Measurements from ENCODE around the gene ADRM1.

Gene ADRM1

DNA sequence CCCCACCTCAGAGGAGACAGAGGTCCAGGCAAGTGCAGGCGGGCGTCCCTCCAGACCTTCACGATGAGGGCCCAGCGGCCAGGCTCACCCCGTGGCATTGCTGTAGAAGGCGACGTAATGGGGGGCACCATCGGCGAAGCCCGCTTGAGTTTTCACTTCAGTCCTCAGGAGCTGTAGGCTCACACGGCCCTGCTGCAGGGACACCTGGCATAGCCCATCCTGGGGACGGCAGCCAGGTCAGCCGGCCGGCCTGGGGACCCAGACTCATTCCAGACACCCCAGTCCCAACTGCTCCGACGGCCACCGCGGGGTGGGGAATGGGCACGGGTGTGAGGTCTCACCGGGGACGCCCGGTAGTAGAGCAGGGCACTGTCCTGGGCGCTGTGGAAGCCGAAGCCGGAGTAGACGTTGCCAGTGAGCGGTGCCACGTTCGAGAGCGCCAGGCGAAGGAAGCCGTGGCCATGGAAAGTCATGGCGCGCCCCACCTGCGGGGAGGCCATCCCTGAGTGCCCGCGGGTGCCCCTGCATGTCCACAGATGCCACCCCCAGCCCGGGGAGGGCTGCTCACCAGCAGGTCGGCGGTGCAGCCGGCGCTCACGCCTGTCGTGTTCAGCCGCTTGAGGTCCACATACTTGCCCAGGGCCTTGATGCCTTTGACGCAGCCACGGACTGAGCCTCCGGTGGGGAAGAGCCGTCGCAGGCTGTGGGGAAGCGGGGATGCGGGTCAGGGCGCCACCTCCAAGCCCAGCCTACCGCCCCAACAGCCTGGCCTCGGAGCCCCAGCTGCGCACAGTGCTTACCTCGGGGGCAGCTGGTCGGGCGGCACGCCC lies 9.2 kb downstream of the ADRM1 start:
- DNase-seq (ENCODE audit: low read depth), result no peak

DNA sequence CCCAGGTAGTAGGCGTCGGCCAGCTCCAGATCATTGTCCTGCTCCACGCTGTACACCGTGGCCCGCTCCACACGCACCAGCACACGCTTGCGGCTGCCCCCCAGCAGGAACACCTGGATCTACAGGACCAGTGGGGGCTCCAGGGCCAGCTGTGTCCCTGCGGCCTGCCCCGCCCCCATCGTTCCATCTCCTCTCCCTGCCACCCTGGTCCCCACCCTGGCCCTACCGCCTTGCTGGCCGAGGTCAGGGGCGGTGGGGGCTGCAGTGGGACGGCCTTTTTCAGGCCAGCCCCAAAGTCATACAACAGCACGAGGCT lies 9.8 kb downstream of the ADRM1 start:
- DNase-seq (ENCODE audit: low read depth), result no peak

DNA sequence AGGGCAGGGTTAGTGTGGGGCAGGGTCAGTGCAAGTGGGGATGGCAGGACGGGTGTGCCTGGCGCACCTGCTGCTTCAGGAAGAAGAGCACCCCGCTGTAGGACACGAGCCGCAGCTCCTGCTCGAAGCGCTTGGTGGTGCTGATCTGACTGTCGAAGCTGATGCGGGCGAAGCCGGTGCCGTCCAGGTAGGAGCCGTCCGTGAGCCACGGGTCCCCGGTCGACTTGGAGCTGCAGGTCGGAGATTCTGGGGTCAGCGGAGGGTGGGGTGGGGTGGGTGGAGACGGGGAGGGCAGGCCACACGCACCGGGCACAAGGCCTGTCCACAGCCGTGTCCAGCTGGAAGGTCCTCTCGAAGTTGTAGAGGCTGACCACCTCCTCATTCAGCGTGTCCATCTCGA lies 10.2 kb downstream of the ADRM1 start:
- no peak for DNase-seq (ENCODE audit: low read depth)

DNA sequence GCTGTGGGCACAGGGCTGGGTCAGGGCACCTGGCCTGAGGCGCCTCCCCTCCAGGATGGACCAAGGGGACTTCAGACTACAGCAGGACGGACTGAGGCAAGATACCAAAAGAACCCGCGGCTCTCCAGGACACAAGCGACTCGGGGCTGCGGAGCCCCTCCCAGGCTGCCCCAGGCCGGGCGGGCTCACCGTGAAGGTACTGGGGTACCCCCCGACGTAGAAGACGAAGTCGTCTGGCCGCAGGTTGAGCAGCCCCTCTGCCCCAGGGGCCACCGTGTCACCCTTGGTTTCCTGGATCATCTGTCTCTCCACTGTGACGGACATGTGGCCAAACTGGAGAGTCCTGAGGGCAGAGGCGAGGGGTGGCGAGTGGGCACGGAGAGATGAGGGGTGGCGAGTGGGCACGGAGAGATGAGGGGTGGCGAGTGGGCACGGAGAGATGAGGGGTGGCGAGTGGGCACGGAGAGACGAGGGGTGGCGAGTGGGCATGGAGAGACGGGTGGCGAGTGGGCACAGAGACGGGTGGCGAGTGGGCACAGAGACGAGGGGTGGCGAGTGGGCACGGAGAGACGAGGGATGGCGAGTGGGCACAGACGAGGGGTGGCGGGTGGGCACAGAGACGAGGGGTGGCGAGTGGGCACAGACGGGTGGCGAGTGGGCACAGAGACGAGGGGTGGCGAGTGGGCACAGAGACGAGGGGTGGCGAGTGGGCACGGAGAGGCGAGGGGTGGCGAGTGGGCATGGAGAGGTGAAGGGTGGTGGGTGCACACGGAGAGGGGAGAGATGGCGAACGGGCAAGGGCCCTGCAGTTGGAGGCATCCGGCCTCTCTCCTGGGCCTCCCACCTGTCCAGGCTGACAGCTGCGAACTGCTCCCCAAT lies 10.9 kb downstream of the ADRM1 start:
- no peak for DNase-seq (ENCODE audit: low read depth)

DNA sequence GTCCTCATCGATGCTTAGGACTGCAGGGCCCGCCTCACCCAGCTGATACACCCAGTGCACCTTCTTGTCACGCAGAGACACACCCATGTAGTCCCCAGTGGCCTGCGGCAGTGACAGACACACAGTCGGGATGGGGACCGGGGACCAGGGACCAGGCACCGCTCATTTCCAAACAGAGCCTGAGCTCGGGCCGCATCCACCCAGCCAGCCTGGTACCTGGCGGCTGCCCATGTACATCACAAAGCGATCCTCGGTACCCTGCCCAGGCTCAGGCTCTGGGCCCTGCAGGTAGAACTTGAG lies 11.5 kb downstream of the ADRM1 start:
- no peak for DNase-seq (ENCODE audit: low read depth)

DNA sequence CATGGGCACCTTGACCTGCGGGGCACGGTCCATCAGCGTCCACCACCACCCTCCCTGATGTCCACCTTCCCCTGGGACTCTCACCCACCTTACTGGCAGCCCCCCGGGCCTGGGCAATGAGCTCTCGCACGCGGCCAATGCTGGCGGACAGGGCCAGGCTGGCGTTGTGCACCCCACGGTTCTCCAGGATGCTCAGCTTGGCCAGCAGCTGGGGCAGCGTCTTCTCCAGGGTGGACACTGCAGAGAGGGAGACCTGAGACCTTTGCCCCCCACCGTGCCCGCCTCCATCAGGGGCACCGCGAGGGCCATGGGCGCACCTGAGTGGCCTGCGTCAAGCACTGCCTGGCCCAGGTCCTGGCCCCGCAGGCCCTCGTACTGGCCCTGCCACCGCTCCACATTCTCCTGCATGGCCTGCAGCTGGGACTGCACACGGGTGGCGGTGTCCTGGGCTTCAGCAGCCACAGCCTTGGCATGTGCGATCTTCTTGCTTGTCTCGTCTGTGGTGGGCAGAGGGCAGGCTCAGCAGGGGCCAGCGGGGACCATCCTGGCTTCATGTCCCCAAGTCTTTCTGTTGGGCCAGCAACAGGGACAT lies 12.0 kb downstream of the ADRM1 start:
- DNase-seq (ENCODE audit: low read depth), result no peak

DNA sequence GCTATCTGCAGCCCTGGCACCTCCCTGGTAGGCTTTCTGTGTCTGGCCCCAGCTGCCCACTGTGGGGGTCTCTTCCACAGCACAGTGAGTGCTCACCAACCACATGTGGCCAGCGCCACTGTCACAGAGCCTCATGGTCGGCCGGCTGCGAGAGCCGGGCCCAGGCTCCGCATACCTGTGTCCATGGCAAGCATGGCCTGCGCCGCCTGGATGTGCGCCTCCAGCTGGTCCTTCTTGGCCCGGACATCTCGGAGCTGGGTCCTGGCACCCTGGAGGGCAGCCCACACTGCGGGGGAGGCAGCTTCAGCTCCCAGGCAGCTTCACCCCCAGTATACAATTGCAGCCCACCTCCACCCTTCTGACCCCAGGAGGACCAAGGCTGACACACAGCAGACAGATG lies 13.0 kb downstream of the ADRM1 start:
- no peak for DNase-seq (ENCODE audit: low read depth)

DNA sequence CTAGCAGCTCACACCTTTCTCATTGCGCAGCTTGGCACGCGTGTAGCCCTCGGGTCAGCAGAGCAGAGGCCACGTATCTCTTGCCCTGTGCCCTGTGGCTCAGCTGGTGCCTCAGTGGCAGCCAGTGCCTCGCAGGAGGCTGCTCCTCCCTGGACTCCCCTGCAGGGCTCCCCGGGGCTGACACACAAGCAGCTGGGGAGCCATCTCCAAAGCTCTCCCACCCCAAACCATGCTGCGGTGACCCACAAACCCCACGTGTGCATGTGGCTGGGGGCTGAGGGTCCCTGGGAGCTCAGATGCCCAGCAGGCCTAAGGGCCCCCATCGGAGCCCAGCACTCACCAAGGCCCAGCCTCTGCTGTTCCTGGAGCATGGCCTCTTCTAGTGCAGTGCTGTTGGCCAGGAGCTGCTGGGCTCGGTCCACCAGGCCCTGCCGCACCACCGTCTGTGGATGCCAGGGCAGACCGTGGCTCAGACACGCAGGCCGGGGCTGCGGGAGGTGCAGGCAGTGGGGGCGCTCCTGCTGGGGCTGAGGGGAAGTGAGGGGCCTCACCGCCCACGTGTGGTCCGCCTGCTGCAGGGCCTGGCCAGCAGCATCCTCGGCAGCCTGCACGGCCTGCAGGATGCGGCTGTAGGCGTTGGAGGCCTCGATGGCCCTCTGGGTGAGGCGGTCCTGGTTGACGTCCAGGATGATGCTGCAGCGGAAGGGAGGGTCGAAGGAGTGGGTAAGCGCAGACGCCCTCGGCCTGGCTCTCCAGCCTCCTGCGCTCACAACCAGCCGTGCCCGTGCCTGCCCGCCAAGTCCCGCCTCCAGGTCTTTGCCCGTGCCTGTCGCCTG lies 13.8 kb downstream of the ADRM1 start:
- DNase-seq (ENCODE audit: low read depth), result no peak

DNA sequence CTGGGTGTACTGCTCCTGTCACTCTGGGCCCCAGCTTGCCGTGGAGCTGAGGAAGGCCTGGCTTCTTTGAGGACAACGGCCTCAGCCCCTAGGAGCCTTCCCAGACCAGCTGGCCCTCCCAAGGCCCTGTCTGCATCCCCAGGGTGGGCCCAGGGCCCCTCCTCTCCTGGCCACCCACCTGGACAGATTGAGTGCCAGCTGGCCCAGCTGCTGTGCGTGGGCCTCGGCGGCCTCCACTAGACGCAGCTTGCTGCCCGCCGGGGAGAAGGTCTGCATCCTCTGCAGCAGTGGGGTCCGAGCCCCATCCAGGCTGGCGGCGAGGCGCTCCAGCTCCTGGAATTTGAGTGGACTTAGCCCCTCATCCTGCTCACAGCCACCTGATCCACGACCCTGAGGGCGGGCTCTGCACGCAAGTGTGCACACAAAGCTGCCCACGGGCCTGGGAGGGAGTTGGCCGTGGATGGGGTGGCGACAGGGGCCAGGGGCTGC lies 14.4 kb downstream of the ADRM1 start:
- no peak for DNase-seq (ENCODE audit: low read depth)

DNA sequence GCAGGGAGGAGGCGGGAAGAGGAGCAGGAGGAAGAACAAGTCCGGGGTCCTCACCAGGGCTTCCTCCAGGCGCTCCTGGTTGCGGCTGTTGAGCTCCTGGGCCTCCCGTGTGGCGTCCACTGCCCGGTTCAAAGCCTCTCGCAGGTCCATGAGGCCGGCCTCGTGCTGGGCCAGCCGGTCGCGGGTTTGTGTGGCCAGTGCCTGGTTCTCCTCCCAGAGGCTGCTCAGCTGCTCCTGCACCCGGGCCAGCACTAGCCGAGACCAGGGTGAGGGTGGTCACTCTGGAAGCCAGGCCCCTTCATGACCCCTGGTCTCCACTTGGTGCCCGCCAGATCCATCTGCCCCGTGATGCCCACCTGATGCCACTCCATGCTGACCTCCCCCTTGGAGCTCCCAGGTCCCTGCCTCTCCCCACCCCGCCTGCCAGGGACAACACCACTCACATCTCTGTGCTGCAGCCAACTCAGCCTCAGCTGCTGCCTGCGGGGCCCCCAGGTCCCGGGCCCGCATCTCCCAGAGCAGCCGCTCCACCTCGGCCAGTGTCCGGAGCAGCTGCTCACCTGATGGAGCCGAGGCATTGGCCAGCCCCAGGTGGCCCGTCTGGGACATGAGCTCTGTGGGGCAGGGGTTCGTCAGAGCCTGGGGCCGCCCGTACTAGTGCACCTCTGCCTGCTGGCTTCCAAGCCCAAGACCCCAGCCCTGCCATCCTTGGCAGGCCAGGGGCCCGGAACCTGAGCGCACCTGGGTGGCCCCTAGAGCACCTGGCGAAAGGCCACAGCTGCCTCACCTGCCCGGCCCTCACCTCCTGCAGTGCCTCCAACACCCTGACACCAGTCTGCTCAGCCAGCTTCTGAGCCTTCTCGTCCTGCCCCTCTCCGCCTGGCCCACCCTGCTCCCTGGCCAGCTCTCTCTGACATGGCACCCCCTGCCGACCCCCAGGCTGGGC lies 15.9 kb downstream of the ADRM1 start:
- DNase-seq (ENCODE audit: low read depth), result no peak

DNA sequence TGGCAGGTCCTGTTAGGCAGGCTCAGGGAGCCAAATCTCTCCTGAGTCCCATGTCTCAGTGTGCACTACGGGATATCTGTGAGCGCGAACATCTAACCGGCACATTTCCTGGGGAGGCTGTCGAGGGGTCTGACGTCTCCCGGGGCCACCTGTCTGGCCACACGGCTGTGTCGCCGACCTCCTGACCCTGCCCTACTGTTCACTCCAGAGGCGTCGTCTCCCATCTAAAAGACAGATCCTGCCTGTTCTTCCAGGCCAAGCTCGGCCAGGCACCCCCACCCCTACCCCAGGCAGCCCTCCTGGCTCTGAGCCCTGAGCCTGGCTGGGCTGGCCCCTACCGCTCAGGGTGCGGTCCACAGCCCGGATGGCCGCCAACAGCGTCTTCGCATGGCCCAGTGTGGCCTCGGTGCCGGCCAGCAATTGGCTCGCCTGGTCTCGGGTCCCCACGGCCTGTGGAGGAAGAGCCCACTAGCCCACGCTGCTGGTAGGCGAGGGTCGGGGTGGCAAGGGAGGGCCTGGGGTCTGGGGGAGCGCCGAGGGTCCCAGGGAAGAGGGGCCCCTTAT lies 16.6 kb downstream of the ADRM1 start:
- DNase-seq (ENCODE audit: low read depth), result no peak

DNA sequence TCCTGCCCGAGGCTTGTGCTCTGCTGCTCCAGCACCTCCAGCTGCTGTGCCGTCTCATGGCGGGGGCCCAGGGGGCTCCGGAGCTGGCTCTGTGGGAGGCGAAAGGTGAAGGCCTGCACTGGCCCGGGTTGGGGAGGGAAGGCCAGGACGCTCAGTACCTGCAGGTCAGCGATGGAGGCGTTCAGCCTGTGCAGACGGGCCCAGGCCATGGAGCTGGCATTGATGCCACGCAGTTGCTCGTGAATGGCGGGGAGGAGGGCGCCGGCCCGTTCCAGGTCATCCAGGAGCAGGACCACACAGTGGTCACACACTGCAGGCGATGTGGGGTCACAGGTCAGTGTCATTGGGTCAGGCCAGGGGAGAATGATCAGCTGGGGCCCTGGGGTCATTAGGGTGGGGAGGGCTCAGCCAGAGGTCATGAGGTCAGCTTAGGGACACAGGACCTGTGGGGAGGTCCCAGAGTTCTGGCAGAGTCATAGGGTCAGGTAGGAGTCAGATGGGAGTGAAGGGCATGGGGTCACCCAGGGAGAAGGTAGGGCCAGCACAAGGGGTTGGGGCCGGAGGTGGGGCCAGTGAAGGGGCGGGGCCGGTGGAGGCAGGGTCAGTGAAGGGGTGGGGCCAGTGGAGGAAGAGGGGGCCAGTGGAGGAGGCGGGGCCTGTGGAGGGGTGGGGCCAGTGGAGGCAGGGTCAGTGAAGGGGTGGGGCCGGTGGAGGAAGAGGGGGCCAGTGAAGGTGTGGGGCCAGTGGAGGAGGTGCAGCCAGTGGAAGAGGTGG lies 18.0 kb downstream of the ADRM1 start:
- no peak for DNase-seq (ENCODE audit: low read depth)

DNA sequence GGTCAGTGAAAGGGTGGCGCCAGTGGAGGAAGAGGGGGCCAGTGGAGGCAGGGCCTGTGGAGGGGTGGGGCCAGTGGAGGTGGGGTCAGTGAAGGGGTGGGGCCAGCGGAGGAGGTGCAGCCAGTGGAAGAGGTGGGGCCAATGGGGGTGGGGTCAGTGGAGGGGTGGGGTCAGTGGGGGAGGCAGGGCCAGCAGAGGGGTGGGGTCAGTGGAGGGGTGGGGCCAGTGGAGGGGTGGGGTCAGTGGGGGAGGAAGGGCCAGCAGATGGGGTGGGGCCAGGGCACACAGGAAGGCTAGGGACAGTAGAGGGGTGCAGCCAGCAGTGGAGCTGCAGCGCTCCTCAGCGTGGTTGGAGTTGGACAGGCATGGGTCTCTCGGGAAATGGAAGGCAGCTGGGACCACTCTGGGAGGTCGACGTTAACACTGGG lies 18.7 kb downstream of the ADRM1 start:
- no peak for DNase-seq (ENCODE audit: low read depth)

DNA sequence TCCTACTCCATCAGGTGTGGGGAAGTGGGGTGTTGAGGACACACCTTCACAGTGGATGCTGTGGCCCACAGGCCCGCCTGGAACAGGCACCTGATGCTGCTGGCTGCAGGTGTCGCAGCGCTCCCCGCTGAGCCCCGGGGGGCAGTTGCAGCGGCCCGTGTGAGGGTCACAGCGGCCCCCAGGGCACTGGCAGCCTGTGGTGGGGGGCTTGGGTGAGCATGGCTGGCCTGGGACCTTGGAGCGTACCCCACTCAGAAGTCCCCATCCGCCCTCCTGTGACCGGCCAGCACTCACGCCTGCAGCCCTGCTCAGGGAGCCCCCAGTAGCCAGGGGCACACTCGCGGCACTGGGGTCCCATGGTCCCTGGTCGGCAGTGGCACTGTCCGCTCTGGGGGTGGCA lies 19.2 kb downstream of the ADRM1 start:
- no peak for DNase-seq (ENCODE audit: low read depth)

DNA sequence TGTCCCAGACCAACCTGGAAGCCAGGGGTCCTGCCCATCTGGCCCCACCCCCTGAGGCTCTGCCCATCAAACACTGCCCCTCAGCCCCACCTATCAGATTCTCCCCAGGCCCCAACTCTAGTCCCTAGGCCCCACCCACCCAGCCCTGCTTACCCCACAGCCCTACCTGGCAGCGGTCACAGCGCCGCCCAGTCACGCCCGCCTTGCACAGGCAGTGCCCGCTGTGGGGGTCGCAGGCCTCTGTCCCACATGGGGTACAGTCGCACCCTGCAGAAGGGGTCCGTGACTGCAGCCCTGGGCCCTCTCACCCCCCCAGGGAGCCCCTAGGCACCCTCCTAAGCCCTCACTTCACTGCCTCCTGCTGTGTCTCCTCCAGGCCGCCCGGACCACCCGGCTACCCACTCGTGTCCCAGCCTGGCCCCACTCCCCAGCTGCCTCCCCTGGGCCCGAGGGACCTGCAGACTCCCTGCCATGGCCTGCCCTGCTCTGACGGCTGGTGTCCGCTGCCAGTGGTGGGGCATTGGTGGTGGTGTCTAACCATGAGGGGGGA lies 19.8 kb downstream of the ADRM1 start:
- DNase-seq (ENCODE audit: low read depth), result no peak

DNA sequence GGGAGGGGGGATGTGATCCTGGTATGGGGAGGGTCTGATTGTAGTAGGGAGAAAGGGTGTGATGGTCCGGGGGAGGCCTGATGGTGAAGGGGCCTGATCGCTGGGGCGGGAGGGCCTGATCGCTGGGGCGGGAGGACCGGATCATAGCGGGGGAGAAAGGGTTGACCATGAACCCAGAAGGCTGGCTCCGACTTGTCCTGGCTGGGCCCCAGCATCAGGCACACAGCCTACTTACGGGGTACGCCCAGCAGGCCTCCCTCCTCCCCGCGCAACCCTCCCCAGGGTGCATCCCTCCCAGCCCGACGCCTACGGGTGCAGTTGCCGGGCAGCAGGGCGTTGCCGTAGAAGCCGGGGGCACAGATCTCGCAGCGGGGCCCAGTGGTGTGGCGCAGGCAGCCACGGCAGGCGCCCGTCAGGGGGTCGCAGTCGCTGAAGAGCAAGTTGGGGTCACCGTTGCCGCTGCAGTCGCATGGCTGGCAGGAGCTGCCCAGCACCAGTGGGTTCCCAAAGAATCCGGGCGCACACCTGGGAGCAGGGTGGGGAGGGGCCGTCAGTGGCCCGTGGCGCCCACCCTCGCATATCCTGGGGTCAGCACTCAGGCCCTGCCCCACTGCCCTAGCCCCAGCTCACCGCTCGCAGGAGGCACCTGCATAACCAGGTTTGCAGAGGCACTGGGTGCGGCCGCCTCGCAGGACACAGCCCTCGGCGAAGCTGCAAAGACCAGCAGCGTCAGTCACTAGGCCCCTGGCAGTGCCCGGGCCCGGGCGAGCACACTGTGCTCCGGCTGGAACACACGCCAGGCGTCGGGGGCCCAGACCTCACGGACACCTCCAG lies 20.6 kb downstream of the ADRM1 start:
- DNase-seq (ENCODE audit: low read depth), result no peak

DNA sequence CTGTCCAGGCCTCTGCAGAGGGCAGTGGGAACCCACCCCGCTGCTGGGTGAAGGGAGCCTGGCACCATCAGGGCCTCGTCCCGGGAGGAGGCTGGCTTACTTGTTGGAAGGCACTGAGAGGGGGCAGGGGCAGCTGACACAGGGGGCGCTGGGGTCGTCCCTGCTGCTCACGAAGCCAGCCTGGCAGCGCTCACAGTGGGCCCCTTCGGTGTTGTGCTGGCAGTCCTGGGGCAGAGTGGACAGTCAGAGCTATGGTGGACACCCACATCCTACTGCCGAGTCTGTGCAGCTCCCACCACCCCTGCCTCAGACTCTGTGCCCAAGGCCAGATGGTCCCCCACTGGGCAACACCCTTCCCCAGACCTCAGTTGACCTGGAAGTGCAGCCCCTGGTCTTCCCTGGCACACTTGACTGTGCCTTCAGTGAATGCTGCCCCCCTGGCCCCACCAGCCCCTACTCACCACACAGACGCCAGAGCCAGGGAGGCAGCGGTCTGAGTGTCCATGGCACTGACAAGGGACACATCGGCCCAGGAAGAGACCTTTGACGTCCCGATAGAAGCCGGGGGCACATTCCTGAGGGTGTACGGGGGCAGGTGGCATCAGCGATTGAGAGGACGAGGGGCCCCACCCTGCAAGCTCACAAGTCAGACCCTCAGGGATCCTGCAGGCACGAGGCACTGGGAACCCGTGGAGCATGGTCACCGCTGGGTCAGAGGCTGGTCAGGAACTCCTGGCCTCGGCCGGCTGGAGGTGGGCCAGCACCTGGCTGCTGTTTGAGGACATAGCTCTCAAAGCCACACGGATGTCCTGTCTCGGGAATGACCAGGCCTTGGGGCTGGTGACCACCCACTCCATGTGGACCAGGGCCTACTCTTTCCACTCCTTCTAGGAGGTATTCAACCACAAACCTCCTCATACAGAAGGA lies 21.4 kb downstream of the ADRM1 start:
- no peak for DNase-seq (ENCODE audit: low read depth)
